HG03095 (cell line): ENCODE measurements around the gene ATXN2L.
A peak's percentile ranks its signal among the peaks of the same experiment; 100 is the strongest.
"Not testable (repeated sequence)": the region's sequence is repeated elsewhere in the genome, so short reads cannot be mapped to it uniquely, and the experiment has no call there.

Experiments used
- ATAC-seq: cut with Tn5 transposase; IDR thresholded peaks from one replicate; pipeline ENCODE4 v1.9.1; 2021; ENCODE audit warnings: moderate library complexity; ENCODE audit not compliant: unreplicated experiment

ATXN2L gene

DNA sequence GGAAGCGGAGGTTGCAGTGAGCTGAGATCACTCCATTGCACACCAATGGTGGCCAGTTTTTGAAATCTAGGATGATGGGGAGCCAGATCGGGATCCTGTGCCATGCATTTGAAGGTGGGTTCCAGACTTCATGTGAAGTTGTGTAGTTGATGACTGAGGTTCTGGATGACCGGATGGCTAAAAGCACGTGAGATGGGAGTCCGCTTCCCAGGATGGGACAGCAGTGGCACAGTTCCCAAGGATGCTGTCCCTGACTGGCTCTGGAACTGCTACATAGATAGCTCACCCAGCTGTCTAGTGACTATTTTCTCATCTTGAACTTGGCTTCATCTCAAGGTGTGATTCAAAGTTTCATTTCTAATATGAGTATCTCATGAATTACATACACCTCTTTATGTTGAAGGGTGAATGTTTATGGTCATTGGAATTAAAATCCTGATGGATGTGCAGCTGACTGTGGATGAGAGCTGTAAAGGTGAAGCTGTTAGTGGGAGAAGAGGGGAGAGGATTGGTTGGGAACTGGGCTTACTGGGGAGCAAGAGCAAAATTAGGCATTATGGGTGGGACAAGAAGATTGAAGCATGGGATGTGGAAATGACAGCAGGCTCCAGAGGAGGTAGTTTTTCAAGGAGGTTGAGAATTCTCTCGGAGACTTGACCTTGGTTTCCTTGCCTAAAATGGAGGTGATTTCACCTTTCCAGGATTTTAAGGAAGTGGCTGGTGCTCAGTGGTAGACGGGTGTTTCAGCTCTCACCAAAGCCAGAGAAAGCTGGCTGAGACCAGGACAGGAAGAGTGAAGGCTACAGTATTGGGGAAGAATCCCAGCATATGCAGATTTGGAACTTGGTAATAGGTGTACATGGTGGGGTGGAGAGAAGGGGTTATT, 15.1 kb downstream of the ATXN2L start:
- ATAC-seq, result no peak

DNA sequence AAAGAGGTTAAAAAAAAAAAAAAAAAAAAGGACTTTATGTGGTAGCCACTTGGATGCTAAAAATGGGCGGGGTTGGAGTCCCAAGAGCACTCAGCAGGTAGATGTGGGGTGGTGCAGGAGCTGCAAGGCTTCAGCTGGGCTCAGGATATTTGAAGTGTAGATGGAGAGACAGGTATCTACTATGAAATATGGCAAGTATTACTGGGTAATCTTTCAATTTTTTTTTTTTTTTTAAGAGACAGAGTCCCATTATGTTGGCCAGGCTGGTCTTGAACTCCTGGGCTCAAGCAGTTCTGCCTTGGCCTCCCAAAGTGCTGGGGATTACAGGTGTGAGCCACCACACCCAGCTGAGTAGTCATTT, 15.7 kb downstream of the ATXN2L start:
- ATAC-seq, result no peak

DNA sequence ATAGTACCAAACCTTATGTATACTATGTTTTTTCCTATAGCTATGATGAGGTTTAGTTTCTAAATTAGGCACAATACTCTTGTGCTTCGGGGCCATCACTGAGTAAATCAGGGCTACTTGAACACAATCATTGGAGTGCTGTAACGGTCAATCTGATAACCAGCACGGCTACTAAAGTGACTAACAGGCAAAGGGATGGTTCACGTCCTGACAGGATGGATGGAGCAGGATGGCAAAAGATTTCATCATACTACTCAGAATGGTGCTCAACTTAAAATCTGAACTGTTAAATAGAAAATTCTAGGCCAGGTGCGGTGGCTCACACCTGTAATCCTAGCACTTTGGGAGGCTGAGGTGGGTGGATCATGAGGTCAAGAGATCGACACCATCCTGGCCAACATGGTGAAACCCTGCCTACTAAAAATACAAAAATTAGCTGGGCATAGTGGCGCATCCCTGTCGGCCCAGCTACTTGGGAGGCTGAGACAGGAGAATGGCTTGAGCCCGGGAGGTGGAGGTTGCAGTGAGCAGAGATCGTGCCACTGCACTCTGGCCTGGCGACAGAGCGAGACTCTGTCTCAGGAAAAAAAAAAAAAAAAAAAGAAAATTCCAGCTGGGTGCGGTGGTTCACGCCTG, 16.3 kb downstream of the ATXN2L start:
- no peak for ATAC-seq

DNA sequence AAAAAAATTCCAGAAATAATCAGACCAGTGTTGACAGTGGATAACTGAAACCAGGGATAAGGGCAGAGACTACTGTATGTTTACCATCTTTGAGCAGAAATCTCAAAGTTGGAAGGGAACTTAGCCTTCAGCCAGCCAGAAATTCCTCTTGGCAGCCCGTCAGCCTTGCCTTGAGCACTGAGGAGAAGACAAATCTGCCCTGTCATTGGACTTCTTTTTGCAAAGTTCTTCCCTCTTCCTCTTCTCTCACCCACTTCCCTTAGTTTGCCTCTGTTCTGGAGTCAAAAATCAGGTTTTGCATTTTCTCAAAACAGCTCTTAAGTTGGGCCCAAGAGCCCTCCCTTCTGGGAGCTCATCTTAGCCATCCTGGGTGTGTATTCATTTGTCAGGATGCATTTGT, 17.1 kb downstream of the ATXN2L start:
- ATAC-seq, result no peak

DNA sequence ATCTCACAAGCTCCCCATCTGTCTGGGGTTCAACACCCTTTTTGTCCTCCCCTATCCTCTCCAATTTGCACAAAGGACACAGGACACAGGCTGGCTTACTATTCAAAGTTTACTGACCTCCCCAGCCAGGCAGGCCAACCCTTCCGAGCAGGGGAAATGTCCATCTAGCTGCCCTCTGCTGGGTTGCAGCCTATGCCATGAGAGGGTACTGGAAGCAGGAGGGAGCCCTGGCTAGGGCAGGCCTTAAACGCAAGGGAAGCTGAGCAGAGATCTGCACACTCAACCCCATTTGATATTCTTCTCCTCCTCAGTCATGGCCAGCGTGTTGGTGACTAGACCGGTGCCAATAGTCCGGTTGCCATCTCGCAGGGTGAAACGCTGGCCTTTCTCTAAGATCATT, 19.9 kb downstream of the ATXN2L start:
- no peak for ATAC-seq

GRCh38 chr16:28843766-28844165, 21.0 kb downstream of the ATXN2L start:
- no peak for ATAC-seq

DNA sequence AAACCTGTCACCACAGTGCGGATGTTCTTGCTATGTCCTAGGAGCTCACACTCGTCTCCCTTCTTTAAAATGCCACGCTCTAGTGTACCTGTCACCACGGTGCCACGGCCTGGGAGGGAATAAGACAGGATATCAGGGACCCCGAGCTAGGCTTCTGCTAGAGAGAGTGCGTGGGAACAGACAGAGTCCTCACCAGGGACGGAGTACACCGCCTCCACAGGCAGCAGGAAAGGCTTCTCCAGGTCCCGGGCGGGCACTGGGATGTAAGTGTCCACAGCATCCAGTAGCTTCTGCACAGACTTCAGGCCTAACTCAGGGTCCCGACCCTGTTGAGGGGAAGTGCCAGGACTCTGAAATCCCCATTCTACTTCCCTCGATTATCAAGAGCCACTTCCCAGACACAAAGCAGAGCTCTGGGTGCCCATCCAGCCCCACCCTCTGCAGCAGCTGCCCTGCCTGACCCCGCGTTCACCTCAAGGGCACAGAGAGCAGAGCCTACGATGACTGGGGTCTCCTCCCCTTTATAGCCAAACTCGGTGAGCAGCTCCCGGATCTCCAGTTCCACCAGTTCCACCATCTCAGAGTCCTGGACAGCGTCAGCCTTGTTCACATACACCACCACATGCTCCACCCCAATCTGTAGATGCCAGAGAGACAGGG, 21.6 kb downstream of the ATXN2L start:
- ATAC-seq, result no peak

DNA sequence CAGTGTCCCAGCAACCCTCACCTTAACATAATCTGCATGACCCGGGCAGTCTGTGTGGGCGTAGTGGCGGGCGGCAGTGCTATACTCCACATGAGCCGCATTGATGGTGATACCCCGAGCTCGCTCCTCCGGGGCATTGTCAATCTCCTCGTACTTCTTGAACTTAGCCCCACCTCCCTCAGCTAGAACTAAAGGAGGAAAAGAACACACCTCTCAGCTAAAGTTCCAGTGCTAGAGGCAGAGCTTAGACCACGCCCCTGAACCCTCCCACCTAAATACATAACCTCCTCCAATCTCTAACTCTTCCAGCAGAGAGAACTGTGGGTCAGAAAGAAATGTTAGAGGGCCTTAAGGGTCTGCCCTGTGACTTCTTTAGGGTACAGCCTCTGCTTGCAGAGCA, 22.5 kb downstream of the ATXN2L start:
- ATAC-seq, result no peak

DNA sequence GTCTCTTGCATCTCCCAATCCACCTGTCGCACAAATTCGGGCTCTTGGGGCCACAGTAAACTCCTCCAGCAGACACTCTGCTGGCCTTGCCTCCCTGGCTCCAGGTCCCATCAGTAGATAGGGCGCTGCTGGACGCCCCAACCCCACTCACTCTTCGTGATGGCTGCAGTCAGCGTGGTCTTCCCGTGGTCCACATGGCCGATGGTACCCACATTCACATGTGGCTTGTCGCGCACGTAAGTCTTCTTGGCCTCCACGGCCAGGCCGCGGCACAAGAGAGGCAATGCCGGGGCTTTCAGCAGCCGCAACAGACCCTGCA, 22.9 kb downstream of the ATXN2L start:
- no peak for ATAC-seq

DNA sequence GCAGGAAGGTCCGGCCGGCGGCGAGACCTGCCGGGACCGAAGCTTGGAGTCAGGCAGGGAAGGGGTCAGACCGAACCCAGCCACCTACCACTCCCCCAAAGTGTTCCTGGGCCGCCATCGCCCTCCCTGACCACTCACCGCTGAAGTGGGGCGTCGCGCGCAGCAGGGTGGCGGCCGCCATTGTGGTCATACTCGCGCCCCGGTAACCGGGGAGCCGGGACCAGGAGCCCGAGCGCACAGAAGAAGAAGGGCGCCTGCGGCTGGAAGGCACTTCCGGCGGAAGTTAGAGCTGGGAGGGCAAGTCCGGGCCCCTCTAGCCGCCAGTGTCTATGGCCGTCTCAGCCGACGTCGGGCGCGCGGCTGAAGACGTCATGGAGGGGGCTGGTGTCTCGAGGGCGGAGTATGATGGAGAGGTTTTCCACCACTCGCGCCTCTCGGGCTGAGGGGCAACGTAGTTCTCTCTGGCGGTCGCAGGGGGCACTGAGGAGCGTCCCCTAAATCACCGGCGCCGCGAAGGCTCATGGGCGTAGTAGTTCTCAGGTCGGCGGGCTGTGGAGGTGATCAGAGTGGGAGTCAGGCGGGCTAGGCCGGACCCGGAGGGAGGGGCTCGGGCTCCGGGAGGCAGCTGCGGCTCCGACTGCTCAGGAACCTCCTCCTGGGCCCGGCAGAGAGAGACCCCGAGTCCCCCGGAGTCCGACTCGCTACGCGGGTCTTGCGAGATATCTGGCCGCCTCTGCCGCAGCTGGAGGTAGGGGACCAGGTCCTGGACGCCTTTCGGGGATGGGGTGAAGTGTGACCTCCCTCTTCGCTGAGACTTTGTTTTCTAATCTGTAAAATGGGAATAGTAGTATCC, 23.5 kb downstream of the ATXN2L start, which contains the start of gene TUFM:
Gene TUFM, minus strand, starts transcription at position 269 of the 853 bp plus-strand sequence. Its CDS starts 79 bp downstream, at position 190.
- peak; percentile 78 for ATAC-seq

DNA sequence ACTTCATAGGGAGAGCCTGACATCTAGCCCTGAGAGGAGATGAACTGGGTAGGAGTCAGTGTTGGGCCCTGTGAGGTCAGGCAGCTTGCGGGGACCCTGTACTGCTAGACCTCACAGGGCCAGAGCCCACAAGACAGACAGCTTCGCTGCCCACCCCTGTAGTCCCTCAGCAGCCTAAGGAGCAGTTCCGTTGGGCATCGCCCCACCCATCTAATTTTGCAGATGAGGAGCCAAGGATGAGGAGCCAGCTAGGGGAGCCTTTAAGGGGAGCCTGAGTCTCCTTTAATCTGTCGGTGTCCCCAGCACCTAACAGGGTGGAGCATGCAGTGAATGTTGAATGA, 24.1 kb downstream of the ATXN2L start:
- peak; percentile 6 for ATAC-seq

DNA sequence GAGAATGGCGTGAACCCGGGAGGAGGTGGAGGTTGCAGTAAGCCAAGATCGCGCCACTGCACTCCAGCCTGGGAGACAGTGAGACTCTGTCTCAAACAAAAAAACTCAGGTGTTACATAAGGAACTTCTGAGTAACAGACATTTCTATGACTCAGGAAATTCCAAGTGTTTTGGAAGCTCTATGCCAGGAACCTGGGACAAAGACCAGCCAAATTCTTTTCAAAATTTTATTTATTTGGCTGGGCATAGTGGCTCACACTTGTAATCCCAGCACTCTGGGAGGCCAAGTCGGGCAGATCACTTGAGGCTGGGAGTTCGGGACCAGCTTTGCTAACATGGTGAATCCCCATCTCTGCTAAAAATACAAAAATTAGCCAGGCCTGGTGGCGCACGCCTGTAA, 35.6 kb downstream of the ATXN2L start:
- ATAC-seq, result no peak

DNA sequence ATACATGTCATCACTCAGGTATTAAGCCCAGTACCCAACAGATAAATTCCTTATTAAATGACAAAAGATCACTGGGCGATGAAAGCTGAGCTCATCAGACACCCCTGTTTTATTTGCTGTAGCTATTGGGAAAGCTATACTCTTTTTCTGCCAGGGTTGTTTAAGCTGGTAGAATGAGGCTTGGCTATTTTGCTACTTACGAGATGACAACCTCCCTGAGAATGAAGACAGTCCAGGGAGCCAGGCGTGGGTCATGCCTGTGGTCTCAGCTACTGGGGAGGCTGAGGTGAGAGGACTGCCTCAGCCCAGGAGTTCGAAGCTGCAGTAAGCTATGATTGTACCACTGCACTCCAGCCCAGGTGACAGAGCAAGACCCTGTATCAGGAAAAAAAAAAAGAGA, 36.5 kb downstream of the ATXN2L start:
- no peak for ATAC-seq

GRCh38 chr16:28863929-28864793, 41.4 kb downstream of the ATXN2L start:
- ATAC-seq, result peak; percentile 4

GRCh38 chr16:28865001-28865688, 42.3 kb downstream of the ATXN2L start:
- no peak for ATAC-seq

GRCh38 chr16:28865722-28866453, 43.1 kb downstream of the ATXN2L start:
- ATAC-seq, result no peak

- no peak for ATAC-seq
Measured at GRCh38 chr16:28866454-28866804, 43.6 kb downstream of the ATXN2L start.

GRCh38 chr16:28867241-28867640, 44.4 kb downstream of the ATXN2L start:
- ATAC-seq, result no peak

GRCh38 chr16:28867646-28868045, 44.8 kb downstream of the ATXN2L start:
- ATAC-seq, result not testable (repeated sequence)
